CD14-positive monocyte (primary cell): ENCODE data around the gene ACTG1. TPM values are rescaled to one million over a fixed set of nuclear protein-coding genes. Genes with fewer than 3 reads are reported as not detected.

Source experiments
- DNase-seq, 3 donors: peaks; one replicate each; pipeline ENCODE4 v3.0.0-alpha.2; 2011 to 2022
- H2AFZ ChIP-seq: 2 replicates; pipeline ENCODE4 v1.6.0; 2012; ENCODE audit warnings: mild to moderate bottlenecking, low read depth, low read length, inconsistent platforms; ENCODE audit not compliant: insufficient read depth, poor library complexity, severe bottlenecking
- H3K27ac ChIP-seq, 2 donors: 1 replicate in 1 of 2; 2 replicates in 1 of 2; pipeline ENCODE4 v1.5.1; 2012 to 2013; ENCODE audit warnings: low read length in 2 of 2, control low read depth in 1 of 2, inconsistent platforms in 1 of 2, low read depth in 1 of 2, mild to moderate bottlenecking in 1 of 2
- H3K27me3 ChIP-seq, 2 donors: one replicate each; pipeline versions ENCODE4 v1.6.0 to v1.6.1; 2011 to 2013; ENCODE audit warnings: low read length in 2 of 2; ENCODE audit not compliant: control insufficient read depth in 2 of 2, insufficient read depth in 2 of 2
- H3K36me3 ChIP-seq, 2 donors: replicated peaks in 1 of 2; 1 replicate in 1 of 2; 2 replicates in 1 of 2; pipeline versions ENCODE4 v1.5.1 to v1.6.1; 2012 to 2013; ENCODE audit warnings: low read length in 2 of 2, control low read depth in 1 of 2, inconsistent platforms in 1 of 2, mild to moderate bottlenecking in 1 of 2; ENCODE audit not compliant: insufficient read depth in 2 of 2, control insufficient read depth in 1 of 2
- H3K4me1 ChIP-seq, 2 donors: 1 replicate in 1 of 2; 2 replicates in 1 of 2; pipeline versions ENCODE4 v1.5.1 to v1.6.1; 2012 to 2013; ENCODE audit warnings: low read length in 2 of 2, control low read depth in 1 of 2, inconsistent platforms in 1 of 2, mild to moderate bottlenecking in 1 of 2, moderate library complexity in 1 of 2; ENCODE audit not compliant: insufficient read depth in 2 of 2, control insufficient read depth in 1 of 2
- H3K4me2 ChIP-seq: replicated peaks from 2 replicates; pipeline ENCODE3; 2012; ENCODE audit warnings: low read length, moderate library complexity, mild to moderate bottlenecking; ENCODE audit not compliant: poor library complexity, severe bottlenecking; ENCODE audit errors: extremely low read depth
- H3K4me3 ChIP-seq, 3 experiments: fragments of 200-600 bp in 1 of 3; sonication (generic) in 1 of 3; replicated peaks in 1 of 3; 1 replicate in 2 of 3; 2 replicates in 1 of 3; pipeline ENCODE4 v1.5.1; 2011 to 2013; ENCODE audit warnings: low read length in 3 of 3, mild to moderate bottlenecking in 3 of 3, control low read depth in 2 of 3, low read depth in 2 of 3, inconsistent platforms in 1 of 3, moderate library complexity in 1 of 3
- H3K79me2 ChIP-seq: 2 replicates; pipeline ENCODE4 v1.6.0; 2012; ENCODE audit warnings: mild to moderate bottlenecking, control low read depth, inconsistent platforms, low read length, moderate library complexity; ENCODE audit not compliant: insufficient read depth
- H3K9ac ChIP-seq: 2 replicates; pipeline ENCODE4 v1.6.0; 2017; ENCODE audit warnings: low read length, mild to moderate bottlenecking; ENCODE audit not compliant: insufficient read depth, poor library complexity, severe bottlenecking
- H3K9me3 ChIP-seq, 2 donors: replicated peaks in 1 of 2; 1 replicate in 1 of 2; 2 replicates in 1 of 2; pipeline versions ENCODE4 v1.5.1 to v1.6.1; 2012 to 2013; ENCODE audit warnings: low read length in 2 of 2, control low read depth in 1 of 2; ENCODE audit not compliant: control insufficient read depth in 1 of 2, insufficient read depth in 1 of 2
- H4K20me1 ChIP-seq: 2 replicates; pipeline ENCODE4 v1.6.0; 2012; ENCODE audit warnings: mild to moderate bottlenecking, low read length, control low read depth, moderate library complexity; ENCODE audit not compliant: insufficient read depth
- H3K27ac Mint-ChIP-seq, 7 donors: one replicate each; pipeline ENCODE4 v1.8.0; 2020; ENCODE audit warnings: mild to moderate bottlenecking in 7 of 7, mixed read lengths in 7 of 7, moderate library complexity in 6 of 7, inconsistent platforms in 2 of 7
- H3K27me3 Mint-ChIP-seq, 3 donors: one replicate each; pipeline ENCODE4 v1.8.0; 2021 to 2022; ENCODE audit warnings: low read depth in 3 of 3, mild to moderate bottlenecking in 3 of 3, mixed read lengths in 3 of 3, moderate library complexity in 3 of 3, inconsistent platforms in 1 of 3
- H3K36me3 Mint-ChIP-seq, 2 donors: one replicate each; pipeline ENCODE4 v1.8.0; 2020; ENCODE audit warnings: mixed read lengths in 2 of 2, inconsistent platforms in 1 of 2, mild to moderate bottlenecking in 1 of 2
- H3K4me1 Mint-ChIP-seq: one replicate; pipeline ENCODE4 v1.8.0; 2020; ENCODE audit warnings: mild to moderate bottlenecking, mixed read lengths
- H3K4me3 Mint-ChIP-seq, 2 donors: one replicate each; pipeline ENCODE4 v1.8.0; 2020; ENCODE audit warnings: mild to moderate bottlenecking in 2 of 2, mixed read lengths in 2 of 2, moderate library complexity in 1 of 2
- H3K9me3 Mint-ChIP-seq, 7 donors: one replicate each; pipeline ENCODE4 v1.8.0; 2020 to 2022; ENCODE audit warnings: mixed read lengths in 7 of 7, mild to moderate bottlenecking in 6 of 7, moderate library complexity in 6 of 7, inconsistent platforms in 2 of 7
- WGBS: methylation state at CpG from one replicate; pipeline ENCODE4 v1.1.5; 2013; ENCODE audit warnings: missing lambda C conversion rate; ENCODE audit not compliant: insufficient coverage; 5-methylcytosine and 5-hydroxymethylcytosine counted together
- intact Hi-C, 2 donors: fragments of 100-400 bp; cut with micrococcal nuclease; formaldehyde crosslinking; loops; one replicate each; pipeline versions ENCODE4 v1.15.0 to v1.15.1; 2023
- polyA plus RNA-seq, 3 donors: library from polyadenylated mRNA; depleted of rRNA in 1 of 3; unstranded in 2 of 3; stranded (reverse) in 1 of 3; fragments of 300-500 nt in 2 of 3; fragments of >200 nt in 1 of 3; fragmentation: Illumina TruSeq in 2 of 3; gene quantifications; 1 replicate in 2 of 3; 2 replicates in 1 of 3; pipeline ENCODE4 v1.2.3, GENCODE V29; 2012 to 2021
- TF ChIP-seq, protein P1 (sequence below): fragments of 200-600 bp; IDR thresholded peaks from one replicate; pipeline ENCODE4 v1.8.0; 2022; ENCODE audit warnings: antibody characterized with exemption, mild to moderate bottlenecking

The ACTG1 gene
- polyA plus RNA-seq, 3 donors: 1,133 to 3,195 (median 1,620) TPM

DNA sequence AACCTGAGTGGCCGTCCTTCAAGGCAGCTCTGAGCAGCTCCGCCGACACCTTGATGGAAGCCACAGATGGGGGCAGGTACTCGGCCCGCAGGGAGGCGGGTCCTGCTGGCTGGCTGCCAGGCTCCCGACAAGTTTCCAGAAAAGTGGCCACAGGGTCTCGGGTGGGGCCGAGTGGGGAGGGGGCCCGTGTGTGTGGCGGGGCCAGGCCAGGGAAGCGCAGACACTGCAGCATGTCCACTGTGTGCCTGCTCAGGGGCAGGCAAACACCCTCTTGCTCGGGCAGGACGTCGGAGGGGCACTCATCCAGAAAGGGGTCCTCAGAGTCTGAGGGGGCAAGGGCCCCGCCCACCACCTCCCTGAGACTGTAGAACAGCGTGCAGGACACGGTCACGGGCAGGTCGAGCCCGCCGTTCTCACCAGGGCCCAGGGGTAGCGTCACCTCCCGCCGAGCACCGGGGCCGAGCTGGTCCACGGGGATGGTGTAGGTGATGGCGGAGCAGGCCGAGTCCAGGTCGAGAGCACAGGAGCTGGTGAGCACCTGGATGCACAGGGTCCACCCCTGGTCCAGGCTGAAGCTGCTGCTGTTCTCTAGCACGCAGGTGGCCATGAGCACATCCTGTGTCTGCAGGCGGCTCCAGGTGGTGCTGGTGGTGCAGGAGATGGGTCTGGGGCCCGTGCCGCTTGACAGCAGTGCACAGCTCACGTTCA, 34.5 kb upstream of the ACTG1 start:
- Mint-ChIP-seq H3K9me3 (peaks cover 0 to 2% (median 0%) of the 10 kb centered on the region in 7 donors), H3K27ac (no peak overlapping the region), H3K4me3 (no peak overlapping the region), H3K36me3 (peaks cover 49 to 90% of the 10 kb centered on the region in 2 donors), H3K4me1 (peaks cover 11% of the 10 kb centered on the region), H3K27me3 (peaks cover 0 to 1% (median 0%) of the 10 kb centered on the region in 3 donors)
- no peak for DNase-seq
- Histone ChIP-seq H3K27me3 (no peaks in the 10 kb centered on the region), H3K79me2 (peaks cover 31% of the 10 kb centered on the region), H3K9ac (no peak overlapping the region), H3K4me1 (peaks cover 11 to 13% of the 10 kb centered on the region in 2 donors), H3K4me3 (no peak overlapping the region), H3K4me2 (no peak overlapping the region), H4K20me1 (peaks cover 15% of the 10 kb centered on the region), H3K36me3 (peaks cover 77 to 81% of the 10 kb centered on the region in 2 donors), H3K27ac (no peak overlapping the region), H3K9me3 (no peaks in the 10 kb centered on the region), H2AFZ (no peak overlapping the region)
- WGBS: 95% methylated on average over 36 of the region's 36 CpGs
- intact Hi-C loops: no loop called here
- TF ChIP-seq, protein P1, sequence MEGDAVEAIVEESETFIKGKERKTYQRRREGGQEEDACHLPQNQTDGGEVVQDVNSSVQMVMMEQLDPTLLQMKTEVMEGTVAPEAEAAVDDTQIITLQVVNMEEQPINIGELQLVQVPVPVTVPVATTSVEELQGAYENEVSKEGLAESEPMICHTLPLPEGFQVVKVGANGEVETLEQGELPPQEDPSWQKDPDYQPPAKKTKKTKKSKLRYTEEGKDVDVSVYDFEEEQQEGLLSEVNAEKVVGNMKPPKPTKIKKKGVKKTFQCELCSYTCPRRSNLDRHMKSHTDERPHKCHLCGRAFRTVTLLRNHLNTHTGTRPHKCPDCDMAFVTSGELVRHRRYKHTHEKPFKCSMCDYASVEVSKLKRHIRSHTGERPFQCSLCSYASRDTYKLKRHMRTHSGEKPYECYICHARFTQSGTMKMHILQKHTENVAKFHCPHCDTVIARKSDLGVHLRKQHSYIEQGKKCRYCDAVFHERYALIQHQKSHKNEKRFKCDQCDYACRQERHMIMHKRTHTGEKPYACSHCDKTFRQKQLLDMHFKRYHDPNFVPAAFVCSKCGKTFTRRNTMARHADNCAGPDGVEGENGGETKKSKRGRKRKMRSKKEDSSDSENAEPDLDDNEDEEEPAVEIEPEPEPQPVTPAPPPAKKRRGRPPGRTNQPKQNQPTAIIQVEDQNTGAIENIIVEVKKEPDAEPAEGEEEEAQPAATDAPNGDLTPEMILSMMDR: no peak

DNA sequence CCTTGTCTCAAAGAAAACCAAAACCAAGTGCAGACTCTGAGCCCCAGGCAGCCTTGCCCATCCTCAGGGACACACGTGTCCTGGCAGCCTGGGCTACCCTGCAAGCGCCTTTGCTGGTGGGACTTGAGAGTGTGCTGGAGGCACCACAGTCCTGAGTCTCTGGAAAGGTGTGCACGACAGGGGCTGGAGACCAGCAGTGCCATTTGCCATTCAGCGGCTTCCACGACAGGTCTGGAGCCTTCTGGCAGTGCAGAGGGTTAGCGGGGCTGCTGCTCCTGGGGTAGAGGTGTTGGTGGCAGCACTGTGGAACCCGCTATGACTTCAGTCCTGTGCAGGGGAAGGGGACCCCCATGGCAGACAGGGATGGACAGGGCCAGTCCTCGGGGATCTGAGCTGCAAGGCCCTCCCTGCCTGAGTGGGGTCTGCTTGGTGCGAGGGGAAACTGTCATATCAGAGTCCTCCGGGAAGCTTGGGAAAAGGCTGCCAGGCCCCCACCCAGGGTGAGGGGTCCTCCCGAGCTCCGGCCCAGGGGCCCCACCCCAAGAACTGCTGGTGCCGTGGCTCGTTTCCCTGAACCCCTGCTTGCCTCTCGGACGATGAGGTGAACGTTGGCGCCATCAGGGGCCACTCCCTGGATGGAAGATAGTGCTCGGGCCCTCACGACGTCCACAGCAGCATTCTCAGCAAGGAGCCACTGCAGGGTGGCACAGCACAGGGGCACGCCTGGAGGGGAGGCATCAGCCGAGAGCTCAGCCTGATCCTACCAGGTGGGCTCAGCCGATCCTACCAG, 32.8 kb upstream of the ACTG1 start:
- Mint-ChIP-seq H3K36me3 (peaks cover 57 to 96% of the 10 kb centered on the region in 2 donors), H3K4me3 (no peak overlapping the region), H3K27me3 (no peaks in the 10 kb centered on the region), H3K27ac (no peak overlapping the region), H3K9me3 (no peaks in the 10 kb centered on the region), H3K4me1 (peaks cover 3% of the 10 kb centered on the region)
- 95% methylated on average over 24 of the region's 24 CpGs for WGBS
- intact Hi-C loops: no loop called here
- no peak overlapping the region for H2AFZ ChIP-seq
- DNase-seq: no peak
- no peak overlapping the region for H3K4me2 ChIP-seq
- H3K79me2 ChIP-seq: peaks cover 14% of the 10 kb centered on the region
- no peak overlapping the region for H3K9ac ChIP-seq
- H4K20me1 ChIP-seq: peaks cover 10% of the 10 kb centered on the region
- no peaks in the 10 kb centered on the region for H3K4me1 ChIP-seq
- H3K36me3 ChIP-seq: peaks cover 86 to 92% of the 10 kb centered on the region in 2 donors
- H3K4me3 ChIP-seq: no peak overlapping the region
- H3K27me3 ChIP-seq: no peaks in the 10 kb centered on the region
- TF ChIP-seq, protein P1: no peak
- no peak overlapping the region for H3K27ac ChIP-seq
- no peaks in the 10 kb centered on the region for H3K9me3 ChIP-seq
